Liver (tissue), 9 donors: ENCODE measurements around the gene FAM186B. TPM values are rescaled to one million over a fixed set of nuclear protein-coding genes. Genes with fewer than 3 reads are reported as not detected.
"Not testable (repeated sequence)": the region's sequence is repeated elsewhere in the genome, so short reads cannot be mapped to it uniquely, and the experiment has no call there.

Source experiments
- DNase-seq: peaks from one replicate; pipeline ENCODE4 v3.0.0-alpha.2; 2017; ENCODE audit warnings: low spot score
- H3K27ac ChIP-seq, 2 donors: one replicate each; pipeline ENCODE4 v1.7.0; 2013; ENCODE audit warnings: inconsistent platforms in 2 of 2, low read length in 2 of 2, control low read depth in 1 of 2, low read depth in 1 of 2, mild to moderate bottlenecking in 1 of 2
- H3K27me3 ChIP-seq, 4 donors: one replicate each; pipeline versions ENCODE4 v1.6.1 to v1.7.0; 2013; ENCODE audit warnings: low read length in 3 of 4, inconsistent platforms in 1 of 4, mild to moderate bottlenecking in 1 of 4, moderate library complexity in 1 of 4; ENCODE audit not compliant: control insufficient read depth in 4 of 4, insufficient read depth in 4 of 4
- H3K36me3 ChIP-seq, 4 donors: one replicate each; pipeline versions ENCODE4 v1.6.1 to v1.7.0; 2013; ENCODE audit warnings: low read length in 3 of 4, mild to moderate bottlenecking in 3 of 4, low read depth in 1 of 4, moderate library complexity in 1 of 4; ENCODE audit not compliant: control insufficient read depth in 4 of 4, insufficient read depth in 3 of 4
- H3K4me1 ChIP-seq, 4 donors: one replicate each; pipeline versions ENCODE4 v1.6.1 to v1.7.0; 2013; ENCODE audit warnings: low read length in 3 of 4, mild to moderate bottlenecking in 3 of 4, moderate library complexity in 1 of 4; ENCODE audit not compliant: control insufficient read depth in 4 of 4, insufficient read depth in 4 of 4
- H3K4me3 ChIP-seq, 3 donors: one replicate each; pipeline versions ENCODE4 v1.6.1 to v1.7.0; 2013; ENCODE audit warnings: low read length in 3 of 3, control low read depth in 1 of 3, low read depth in 1 of 3, mild to moderate bottlenecking in 1 of 3
- H3K9ac ChIP-seq, 2 donors: one replicate each; pipeline ENCODE4 v1.7.0; 2013; ENCODE audit warnings: low read length in 2 of 2, mild to moderate bottlenecking in 2 of 2, moderate library complexity in 2 of 2, control low read depth in 1 of 2, low read depth in 1 of 2
- H3K9me3 ChIP-seq, 4 donors: one replicate each; pipeline versions ENCODE4 v1.6.1 to v1.7.0; 2013; ENCODE audit warnings: low read length in 3 of 4; ENCODE audit not compliant: control insufficient read depth in 4 of 4
- CTCF ChIP-seq: fragments of 150-350 bp; IDR thresholded peaks from 2 replicates; pipeline ENCODE4 v1.5.1; 2017; ENCODE audit warnings: improper control_type of control experiment, low read depth, low read length; ENCODE audit not compliant: missing input control
- EGR1 ChIP-seq, 2 donors: IDR thresholded peaks; 2 replicates each; pipeline ENCODE4 v1.6.1; 2016 to 2018; ENCODE audit warnings: antibody characterized with exemption in 2 of 2, low read depth in 2 of 2
- FOXA1 ChIP-seq: IDR thresholded peaks from 2 replicates; pipeline ENCODE4 v1.6.1; 2016; ENCODE audit warnings: antibody characterized with exemption
- FOXA2 ChIP-seq: IDR thresholded peaks from 2 replicates; pipeline ENCODE4 v1.6.1; 2016; ENCODE audit warnings: antibody characterized with exemption
- GABPA ChIP-seq, 2 donors: IDR thresholded peaks in 1 of 2; conservative IDR thresholded peaks in 1 of 2; 2 replicates each; pipeline ENCODE4 v1.6.1; 2016; ENCODE audit warnings: antibody characterized with exemption in 2 of 2, mild to moderate bottlenecking in 1 of 2, moderate library complexity in 1 of 2
- HNF4A ChIP-seq, 2 donors: conservative IDR thresholded peaks; 2 replicates each; pipeline ENCODE4 v1.6.1; 2016; ENCODE audit warnings: antibody characterized with exemption in 2 of 2, mild to moderate bottlenecking in 2 of 2
- HNF4G ChIP-seq: IDR thresholded peaks from 2 replicates; pipeline ENCODE4 v1.6.1; 2016; ENCODE audit warnings: antibody characterized with exemption
- JUND ChIP-seq, 2 donors: IDR thresholded peaks; 2 replicates each; pipeline ENCODE4 v1.6.1; 2016; ENCODE audit warnings: antibody characterized with exemption in 2 of 2
- MAX ChIP-seq: IDR thresholded peaks from 2 replicates; pipeline ENCODE4 v1.6.1; 2016; ENCODE audit warnings: antibody characterized with exemption
- NR2F2 ChIP-seq: IDR thresholded peaks from 2 replicates; pipeline ENCODE4 v1.6.1; 2016; ENCODE audit warnings: antibody characterized with exemption
- RAD21 ChIP-seq, 2 donors: IDR thresholded peaks; 2 replicates each; pipeline ENCODE4 v1.6.1; 2016; ENCODE audit warnings: antibody characterized with exemption in 2 of 2, mild to moderate bottlenecking in 2 of 2
- RXRA ChIP-seq, 2 donors: IDR thresholded peaks; 2 replicates each; pipeline ENCODE4 v1.6.1; 2017 to 2018; ENCODE audit warnings: antibody characterized with exemption in 2 of 2, mild to moderate bottlenecking in 1 of 2
- SP1 ChIP-seq: IDR thresholded peaks from 2 replicates; pipeline ENCODE4 v1.6.1; 2018; ENCODE audit warnings: antibody characterized with exemption, mild to moderate bottlenecking
- TAF1 ChIP-seq: conservative IDR thresholded peaks from 2 replicates; pipeline ENCODE4 v1.6.1; 2016; ENCODE audit warnings: antibody characterized with exemption, mild to moderate bottlenecking
- YY1 ChIP-seq: IDR thresholded peaks from 2 replicates; pipeline ENCODE4 v1.6.1; 2016; ENCODE audit warnings: antibody characterized with exemption, mild to moderate bottlenecking
- WGBS: extraction: QIAGEN DNeasy Blood & Tissue Kit; methylation state at CpG from one replicate; pipeline ENCODE4 v1.1.7; 2013; 5-methylcytosine and 5-hydroxymethylcytosine counted together
- polyA plus RNA-seq, 2 donors: library from polyadenylated mRNA; stranded (reverse) in 1 of 2; unstranded in 1 of 2; fragments of 200-250 nt in 1 of 2; fragments of >200 nt in 1 of 2; fragmentation: Nextera tagmentation in 1 of 2; extraction: Ambion mirVana in 1 of 2; gene quantifications; one replicate each; pipeline versions ENCODE4 v1.2.1 to v1.2.3, GENCODE V29; 2013 to 2015
- total RNA-seq, 2 donors: library from RNA; depleted of rRNA; stranded (reverse); fragments of >200 nt; gene quantifications; one replicate each; pipeline ENCODE4 v1.2.3, GENCODE V29; 2014
- TF ChIP-seq, protein P1 (sequence below): IDR thresholded peaks from 2 replicates; pipeline ENCODE4 v1.6.1; 2016; ENCODE audit warnings: antibody characterized with exemption, mild to moderate bottlenecking
- TF ChIP-seq, protein P2 (sequence below): IDR thresholded peaks from 2 replicates; pipeline ENCODE4 v1.6.1; 2016; ENCODE audit warnings: antibody characterized with exemption
- TF ChIP-seq, protein P3 (sequence below): IDR thresholded peaks from 2 replicates; pipeline ENCODE4 v1.6.1; 2016; ENCODE audit warnings: antibody characterized with exemption
- donor health status: healthy.
- donor health status: healthy.
- donor health status: healthy.
- donor health status: healthy.
- donor health status: healthy.

FAM186B gene, protein sequence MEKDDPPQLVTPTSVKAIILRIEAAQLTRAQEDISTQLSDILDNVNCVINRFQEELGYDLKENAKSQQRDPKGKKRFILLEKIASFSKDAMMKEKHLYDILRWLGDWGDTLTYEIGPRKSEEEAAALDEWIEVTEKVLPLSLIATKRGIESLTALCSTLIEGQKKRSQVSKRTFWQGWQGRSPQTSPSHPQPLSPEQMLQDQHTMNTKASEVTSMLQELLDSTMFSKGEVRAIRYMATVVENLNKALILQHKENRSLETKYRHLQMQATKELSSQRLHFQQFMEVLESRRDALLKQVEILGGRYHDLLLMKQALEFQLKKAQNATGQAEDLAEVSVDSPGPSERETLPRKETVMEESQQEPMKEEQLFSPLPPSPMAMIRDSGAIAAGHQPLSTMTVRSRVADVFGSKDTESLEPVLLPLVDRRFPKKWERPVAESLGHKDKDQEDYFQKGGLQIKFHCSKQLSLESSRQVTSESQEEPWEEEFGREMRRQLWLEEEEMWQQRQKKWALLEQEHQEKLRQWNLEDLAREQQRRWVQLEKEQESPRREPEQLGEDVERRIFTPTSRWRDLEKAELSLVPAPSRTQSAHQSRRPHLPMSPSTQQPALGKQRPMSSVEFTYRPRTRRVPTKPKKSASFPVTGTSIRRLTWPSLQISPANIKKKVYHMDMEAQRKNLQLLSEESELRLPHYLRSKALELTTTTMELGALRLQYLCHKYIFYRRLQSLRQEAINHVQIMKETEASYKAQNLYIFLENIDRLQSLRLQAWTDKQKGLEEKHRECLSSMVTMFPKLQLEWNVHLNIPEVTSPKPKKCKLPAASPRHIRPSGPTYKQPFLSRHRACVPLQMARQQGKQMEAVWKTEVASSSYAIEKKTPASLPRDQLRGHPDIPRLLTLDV
- total RNA-seq (under 1 TPM; 0.19 to 0.84 TPM), polyA plus RNA-seq (under 1 TPM; 0.33 to 0.51 TPM)

- 95% methylated on average over 4 of the region's 4 CpGs for WGBS
- DNase-seq, H3K9me3 ChIP-seq, H3K36me3 ChIP-seq, H3K4me1 ChIP-seq, H3K9ac ChIP-seq, H3K4me3 ChIP-seq, H3K27me3 ChIP-seq, H3K27ac ChIP-seq: not testable (repeated sequence)
Measured at GRCh38 chr12:49605539-49605938, at the start of gene FAM186B. TSS of gene FAM186B (minus strand) at chr12:49605639. CDS start at chr12:49605477, 162 bp downstream.

- Histone ChIP-seq H3K27me3 (no peaks in the 10 kb centered on the region), H3K4me1 (peaks cover 0 to 1% (median 0%) of the 10 kb centered on the region in 4 donors), H3K27ac (no peak overlapping the region), H3K9me3 (no peaks in the 10 kb centered on the region), H3K9ac (no peak overlapping the region), H3K36me3 (no peaks in the 10 kb centered on the region), H3K4me3 (no peak overlapping the region)
- DNase-seq, result no peak
- TF ChIP-seq FOXA2 (no peak), MAX (no peak), YY1 (no peak), HNF4A (conservative IDR thresholded peaks at IDR 0.05) (no peak), EGR1 (IDR thresholded peaks at IDR 0.05; ENCODE audit: low read depth in 2 of 2) (no peak), RXRA (IDR thresholded peaks at IDR 0.05) (no peak), NR2F2 (no peak), HNF4G (no peak), GABPA (IDR thresholded peaks at IDR 0.05 in 1 of 2, conservative IDR thresholded peaks at IDR 0.05 in 1 of 2) (no peak), FOXA1 (no peak), JUND (IDR thresholded peaks at IDR 0.05) (no peak), SP1 (no peak), RAD21 (IDR thresholded peaks at IDR 0.05) (no peak), CTCF (no peak), TAF1 (no peak)
- TF ChIP-seq, protein P1, sequence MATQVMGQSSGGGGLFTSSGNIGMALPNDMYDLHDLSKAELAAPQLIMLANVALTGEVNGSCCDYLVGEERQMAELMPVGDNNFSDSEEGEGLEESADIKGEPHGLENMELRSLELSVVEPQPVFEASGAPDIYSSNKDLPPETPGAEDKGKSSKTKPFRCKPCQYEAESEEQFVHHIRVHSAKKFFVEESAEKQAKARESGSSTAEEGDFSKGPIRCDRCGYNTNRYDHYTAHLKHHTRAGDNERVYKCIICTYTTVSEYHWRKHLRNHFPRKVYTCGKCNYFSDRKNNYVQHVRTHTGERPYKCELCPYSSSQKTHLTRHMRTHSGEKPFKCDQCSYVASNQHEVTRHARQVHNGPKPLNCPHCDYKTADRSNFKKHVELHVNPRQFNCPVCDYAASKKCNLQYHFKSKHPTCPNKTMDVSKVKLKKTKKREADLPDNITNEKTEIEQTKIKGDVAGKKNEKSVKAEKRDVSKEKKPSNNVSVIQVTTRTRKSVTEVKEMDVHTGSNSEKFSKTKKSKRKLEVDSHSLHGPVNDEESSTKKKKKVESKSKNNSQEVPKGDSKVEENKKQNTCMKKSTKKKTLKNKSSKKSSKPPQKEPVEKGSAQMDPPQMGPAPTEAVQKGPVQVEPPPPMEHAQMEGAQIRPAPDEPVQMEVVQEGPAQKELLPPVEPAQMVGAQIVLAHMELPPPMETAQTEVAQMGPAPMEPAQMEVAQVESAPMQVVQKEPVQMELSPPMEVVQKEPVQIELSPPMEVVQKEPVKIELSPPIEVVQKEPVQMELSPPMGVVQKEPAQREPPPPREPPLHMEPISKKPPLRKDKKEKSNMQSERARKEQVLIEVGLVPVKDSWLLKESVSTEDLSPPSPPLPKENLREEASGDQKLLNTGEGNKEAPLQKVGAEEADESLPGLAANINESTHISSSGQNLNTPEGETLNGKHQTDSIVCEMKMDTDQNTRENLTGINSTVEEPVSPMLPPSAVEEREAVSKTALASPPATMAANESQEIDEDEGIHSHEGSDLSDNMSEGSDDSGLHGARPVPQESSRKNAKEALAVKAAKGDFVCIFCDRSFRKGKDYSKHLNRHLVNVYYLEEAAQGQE, result no peak
- TF ChIP-seq, protein P2, sequence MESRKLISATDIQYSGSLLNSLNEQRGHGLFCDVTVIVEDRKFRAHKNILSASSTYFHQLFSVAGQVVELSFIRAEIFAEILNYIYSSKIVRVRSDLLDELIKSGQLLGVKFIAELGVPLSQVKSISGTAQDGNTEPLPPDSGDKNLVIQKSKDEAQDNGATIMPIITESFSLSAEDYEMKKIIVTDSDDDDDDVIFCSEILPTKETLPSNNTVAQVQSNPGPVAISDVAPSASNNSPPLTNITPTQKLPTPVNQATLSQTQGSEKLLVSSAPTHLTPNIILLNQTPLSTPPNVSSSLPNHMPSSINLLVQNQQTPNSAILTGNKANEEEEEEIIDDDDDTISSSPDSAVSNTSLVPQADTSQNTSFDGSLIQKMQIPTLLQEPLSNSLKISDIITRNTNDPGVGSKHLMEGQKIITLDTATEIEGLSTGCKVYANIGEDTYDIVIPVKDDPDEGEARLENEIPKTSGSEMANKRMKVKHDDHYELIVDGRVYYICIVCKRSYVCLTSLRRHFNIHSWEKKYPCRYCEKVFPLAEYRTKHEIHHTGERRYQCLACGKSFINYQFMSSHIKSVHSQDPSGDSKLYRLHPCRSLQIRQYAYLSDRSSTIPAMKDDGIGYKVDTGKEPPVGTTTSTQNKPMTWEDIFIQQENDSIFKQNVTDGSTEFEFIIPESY, result no peak
- TF ChIP-seq, protein P3, sequence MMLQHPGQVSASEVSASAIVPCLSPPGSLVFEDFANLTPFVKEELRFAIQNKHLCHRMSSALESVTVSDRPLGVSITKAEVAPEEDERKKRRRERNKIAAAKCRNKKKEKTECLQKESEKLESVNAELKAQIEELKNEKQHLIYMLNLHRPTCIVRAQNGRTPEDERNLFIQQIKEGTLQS, result no peak
- WGBS, result 95% methylated on average over 5 of the region's 5 CpGs
Measured at GRCh38 chr12:49654715-49655114, 49.3 kb upstream of the FAM186B start.
